AG09319 (cell line): ENCODE results near the gene SH3PXD2A.

Experiments
- DNase-seq: peaks from one replicate; pipeline ENCODE4 v3.0.0-alpha.2; 2010; ENCODE audit warnings: low read depth; ENCODE audit errors: extremely low read depth
- CTCF ChIP-seq: IDR thresholded peaks from 2 replicates; pipeline ENCODE4 v1.5.1; 2011; ENCODE audit warnings: low read depth, mild to moderate bottlenecking, inconsistent platforms, low read length, moderate library complexity

Gene SH3PXD2A

GRCh38 chr10:103786020-103786419 lies 69.4 kb downstream of the SH3PXD2A start:
- no peak for TF ChIP-seq CTCF

GRCh38 chr10:103784723-103785418 lies 70.5 kb downstream of the SH3PXD2A start:
- no peak for TF ChIP-seq CTCF

More at GRCh38 chr10:103786020-103786419, 69.4 kb downstream of the SH3PXD2A start:
- no peak for DNase-seq

GRCh38 chr10:103784089-103784488 lies 71.3 kb downstream of the SH3PXD2A start:
- no peak for TF ChIP-seq CTCF
- DNase-seq = no peak

More at GRCh38 chr10:103784723-103785418, 70.5 kb downstream of the SH3PXD2A start:
- no peak for DNase-seq

GRCh38 chr10:103783681-103784080 lies 71.7 kb downstream of the SH3PXD2A start:
- TF ChIP-seq CTCF = no peak
- DNase-seq = no peak

GRCh38 chr10:103781329-103782061 lies 73.9 kb downstream of the SH3PXD2A start:
- DNase-seq = peak; percentile 91
- peak; percentile 56 for TF ChIP-seq CTCF

- TF ChIP-seq CTCF = no peak
- no peak for DNase-seq
Measured at GRCh38 chr10:103780242-103781149, 74.9 kb downstream of the SH3PXD2A start.
